K562 (cell line): ENCODE results near the gene GPX6. TPM values are rescaled to one million over a fixed set of nuclear protein-coding genes. Genes with fewer than 3 reads are reported as not detected.

ENCODE experiments used
- CBFA2T3 ChIP-seq: fragments of 450-650 bp; IDR thresholded peaks from 2 replicates; pipeline ENCODE4 v1.6.1; 2017
- GTF2A2 ChIP-seq: IDR thresholded peaks from 2 replicates; pipeline ENCODE4 v1.6.1; 2016; ENCODE audit warnings: mild to moderate bottlenecking, missing genetic modification characterization, missing compliant biosample characterization
- HMG20A ChIP-seq: fragments of 450-650 bp; formaldehyde crosslinking; conservative IDR thresholded peaks from 2 replicates; pipeline ENCODE4 v1.4.0; 2020; ENCODE audit warnings: mild to moderate bottlenecking, mixed read lengths
- MCM7 ChIP-seq, 2 experiments: fragments of 450-650 bp; IDR thresholded peaks; 2 replicates each; pipeline ENCODE4 v1.6.1; 2016 to 2018
- SAP30 ChIP-seq: fragments of 200-600 bp; sonication (generic); IDR thresholded peaks from 2 replicates; pipeline ENCODE4 v1.6.1; 2012; ENCODE audit warnings: borderline replicate concordance, low read depth, mild to moderate bottlenecking, moderate library complexity, low read length, control low read depth, inconsistent platforms; ENCODE audit not compliant: insufficient read depth, poor library complexity, severe bottlenecking
- SIN3A ChIP-seq, 2 experiments: fragments of 150-350 bp in 1 of 2; IDR thresholded peaks; 2 replicates each; pipeline ENCODE4 v1.6.1; 2011 to 2016; ENCODE audit warnings: borderline replicate concordance in 2 of 2, low read depth in 2 of 2, low read length in 2 of 2, mild to moderate bottlenecking in 2 of 2, moderate library complexity in 2 of 2; ENCODE audit not compliant: control insufficient read depth in 1 of 2
- SIRT6 ChIP-seq: IDR thresholded peaks from one replicate; pipeline ENCODE4 v1.6.1; 2012; ENCODE audit warnings: low read depth, mild to moderate bottlenecking, control low read depth, inconsistent platforms, low read length, moderate library complexity
- SMC3 ChIP-seq: conservative IDR thresholded peaks from 2 replicates; pipeline ENCODE4 v1.6.1; 2011; ENCODE audit warnings: low read depth, low read length, improper control_type of control experiment; ENCODE audit not compliant: insufficient read depth
- SOX6 ChIP-seq: fragments of 450-650 bp; IDR thresholded peaks from 2 replicates; pipeline ENCODE4 v1.6.1; 2014; ENCODE audit warnings: mild to moderate bottlenecking
- SUPT5H ChIP-seq: fragments of 450-650 bp; IDR thresholded peaks from 2 replicates; pipeline ENCODE4 v1.6.1; 2016
- U2AF1 ChIP-seq: fragments of 200-400 bp; formaldehyde crosslinking; optimal IDR thresholded peaks from 2 replicates; pipeline ENCODE3; 2017; ENCODE audit warnings: mild to moderate bottlenecking, low read depth, low read length, moderate library complexity
- ZBTB5 ChIP-seq: fragments of 450-650 bp; IDR thresholded peaks from 2 replicates; pipeline ENCODE4 v1.6.1; 2017; ENCODE audit warnings: antibody characterized with exemption
- ZNF24 ChIP-seq: fragments of 450-650 bp; IDR thresholded peaks from 2 replicates; pipeline ENCODE4 v1.6.1; 2016
- ZNF274 ChIP-seq: IDR thresholded peaks from 2 replicates; pipeline ENCODE4 v1.6.1; 2011; ENCODE audit warnings: low read depth, mild to moderate bottlenecking, low read length, moderate library complexity, borderline replicate concordance
- ZNF639 ChIP-seq, 2 experiments: fragments of 200-800 bp in 1 of 2; sonication (Bioruptor generic) in 1 of 2; sonication (generic) in 1 of 2; formaldehyde crosslinking in 1 of 2; IDR thresholded peaks in 1 of 2; conservative IDR thresholded peaks in 1 of 2; 2 replicates each; pipeline versions ENCODE4 v1.5.0 to v1.6.1; 2016 to 2020; ENCODE audit warnings: missing compliant biosample characterization in 1 of 2, missing genetic modification characterization in 1 of 2, missing genetic modification reagents in 1 of 2
- ZNF668 ChIP-seq: fragments of 250-450 bp; sonication (Bioruptor Pico); IDR thresholded peaks from 2 replicates; pipeline ENCODE4 v1.8.0; 2022; ENCODE audit warnings: mild to moderate bottlenecking, inconsistent platforms
- polyA plus RNA-seq, 8 experiments: library from polyadenylated mRNA; depleted of rRNA in 4 of 8; stranded (reverse) in 5 of 8; unstranded in 3 of 8; fragments of >200 nt; fragmentation: Nextera tagmentation in 2 of 8; fragmentation: Illumina TruSeq in 1 of 8; extraction: Ambion mirVana in 2 of 8; extraction: Trizol in 1 of 8; gene quantifications; 2 replicates each; pipeline versions ENCODE4 v1.2.1 to v1.2.3, GENCODE V29; 2011 to 2014; ENCODE audit warnings: inconsistent platforms in 1 of 8, missing spikeins in 1 of 8
- total RNA-seq, 7 experiments: library from RNA; depleted of rRNA in 6 of 7; stranded (reverse); fragments of >200 nt in 6 of 7; fragmentation: Illumina TruSeq in 2 of 7; extraction: Trizol in 2 of 7; gene quantifications; 2 replicates each; pipeline versions ENCODE4 v1.2.1 to v1.2.3, GENCODE V29; 2011 to 2021; ENCODE audit warnings: low replicate concordance in 1 of 7
- TF ChIP-seq, protein P1 (sequence below): fragments of 250-450 bp; sonication (Bioruptor Pico); IDR thresholded peaks from 2 replicates; pipeline ENCODE4 v1.8.0; 2022; ENCODE audit warnings: inconsistent platforms, mild to moderate bottlenecking, moderate library complexity, borderline replicate concordance
- TF ChIP-seq, protein P2 (sequence below), 2 experiments: fragments of 250-450 bp in 1 of 2; fragments of 450-650 bp in 1 of 2; sonication (Bioruptor Pico) in 1 of 2; IDR thresholded peaks; 2 replicates each; pipeline versions ENCODE4 v1.6.1 to v1.8.0; 2016 to 2021; ENCODE audit warnings: mild to moderate bottlenecking in 2 of 2, moderate library complexity in 2 of 2, missing compliant biosample characterization in 1 of 2, missing genetic modification characterization in 1 of 2
- TF ChIP-seq, protein P3 (sequence below): sonication (generic); formaldehyde crosslinking; IDR thresholded peaks from 2 replicates; pipeline ENCODE4 v1.8.0; 2022; ENCODE audit warnings: missing genetic modification reagents, mild to moderate bottlenecking, borderline replicate concordance

GPX6 gene
- total and polyA plus RNA-seq, 9 of the 15 experiments (the other 6 are each of a cell fraction or from before 2014, with no cell fraction given), result not detected

- TF ChIP-seq ZNF639 (CRISPR knock-in tag; conservative IDR thresholded peaks at IDR 0.05 in 1 of 2, IDR thresholded peaks at IDR 0.05 in 1 of 2), result peak in 1 of 2 experiments; percentile 94; a peak in 2 of 4 replicates
- TF ChIP-seq, protein P1, sequence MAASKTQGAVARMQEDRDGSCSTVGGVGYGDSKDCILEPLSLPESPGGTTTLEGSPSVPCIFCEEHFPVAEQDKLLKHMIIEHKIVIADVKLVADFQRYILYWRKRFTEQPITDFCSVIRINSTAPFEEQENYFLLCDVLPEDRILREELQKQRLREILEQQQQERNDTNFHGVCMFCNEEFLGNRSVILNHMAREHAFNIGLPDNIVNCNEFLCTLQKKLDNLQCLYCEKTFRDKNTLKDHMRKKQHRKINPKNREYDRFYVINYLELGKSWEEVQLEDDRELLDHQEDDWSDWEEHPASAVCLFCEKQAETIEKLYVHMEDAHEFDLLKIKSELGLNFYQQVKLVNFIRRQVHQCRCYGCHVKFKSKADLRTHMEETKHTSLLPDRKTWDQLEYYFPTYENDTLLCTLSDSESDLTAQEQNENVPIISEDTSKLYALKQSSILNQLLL (CRISPR knock-in tag), result no peak
- TF ChIP-seq MCM7 (IDR thresholded peaks at IDR 0.05), result no peak
- no peak for TF ChIP-seq ZNF274
- no peak for TF ChIP-seq SAP30
- TF ChIP-seq ZNF24, result no peak
- TF ChIP-seq CBFA2T3, result no peak
- TF ChIP-seq ZBTB5, result no peak
- TF ChIP-seq SIN3A (IDR thresholded peaks at IDR 0.05; ENCODE audit: borderline replicate concordance in 2 of 2, control insufficient read depth in 1 of 2, low read depth in 2 of 2, low read length in 2 of 2), result no peak
- no peak for TF ChIP-seq SOX6
- peak; percentile 37; the same call in 1 of the 2 replicates for TF ChIP-seq ZNF668 (CRISPR knock-in tag)
- TF ChIP-seq, protein P2, sequence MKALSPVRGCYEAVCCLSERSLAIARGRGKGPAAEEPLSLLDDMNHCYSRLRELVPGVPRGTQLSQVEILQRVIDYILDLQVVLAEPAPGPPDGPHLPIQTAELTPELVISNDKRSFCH (CRISPR knock-in tag; IDR thresholded peaks at IDR 0.05), result no peak
- TF ChIP-seq, protein P2 (tag; IDR thresholded peaks at IDR 0.05), result peak; percentile 94
- TF ChIP-seq SIRT6, result no peak
- TF ChIP-seq, protein P3, sequence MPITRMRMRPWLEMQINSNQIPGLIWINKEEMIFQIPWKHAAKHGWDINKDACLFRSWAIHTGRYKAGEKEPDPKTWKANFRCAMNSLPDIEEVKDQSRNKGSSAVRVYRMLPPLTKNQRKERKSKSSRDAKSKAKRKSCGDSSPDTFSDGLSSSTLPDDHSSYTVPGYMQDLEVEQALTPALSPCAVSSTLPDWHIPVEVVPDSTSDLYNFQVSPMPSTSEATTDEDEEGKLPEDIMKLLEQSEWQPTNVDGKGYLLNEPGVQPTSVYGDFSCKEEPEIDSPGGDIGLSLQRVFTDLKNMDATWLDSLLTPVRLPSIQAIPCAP (CRISPR knock-in tag), result no peak
- TF ChIP-seq SMC3, result 0 out of 2 replicates have a peak, but pooled peaks have one; percentile 4
- TF ChIP-seq GTF2A2, result peak; percentile 39
- peak; percentile 51 for TF ChIP-seq SUPT5H
- TF ChIP-seq HMG20A (CRISPR knock-in tag), result no peak
- no peak for TF ChIP-seq U2AF1
These were observed 38.6 kb upstream of the GPX6 start (continued) for GRCh38 chr6:28553986-28554881.
